Activated CD4-positive, alpha-beta T cell treated with anti-CD3 and anti-CD28 coated beads for 24 hours (primary cell): ENCODE results near the gene ANTXR1.
"Not testable (repeated sequence)": the region's sequence is repeated elsewhere in the genome, so short reads cannot be mapped to it uniquely, and the experiment has no call there.

Experiments
- DNase-seq, 2 donors: peaks; one replicate each; pipeline ENCODE4 v3.0.0-alpha.2; 2020; ENCODE audit warnings: low read depth in 2 of 2

The ANTXR1 gene

GRCh38 chr2:69210385-69210784 is 197.4 kb downstream of the ANTXR1 start:
- DNase-seq: no peak

- no peak for DNase-seq
Observed at GRCh38 chr2:69211048-69211447, 198.1 kb downstream of the ANTXR1 start.

GRCh38 chr2:69211686-69212085 is 198.7 kb downstream of the ANTXR1 start:
- DNase-seq: no peak

- no peak for DNase-seq
Observed at GRCh38 chr2:69212238-69213028, 199.5 kb downstream of the ANTXR1 start.

GRCh38 chr2:69213201-69213600 is 200.2 kb downstream of the ANTXR1 start:
- DNase-seq: no peak

GRCh38 chr2:69213782-69214181 is 200.8 kb downstream of the ANTXR1 start:
- no peak for DNase-seq

GRCh38 chr2:69214898-69215297 is 201.9 kb downstream of the ANTXR1 start:
- DNase-seq: no peak

- DNase-seq: no peak
Observed at GRCh38 chr2:69216535-69217332, 203.8 kb downstream of the ANTXR1 start.

- no peak for DNase-seq
Observed at GRCh38 chr2:69217333-69218080, 204.5 kb downstream of the ANTXR1 start.

- no peak for DNase-seq
Observed at GRCh38 chr2:69221512-69221911, 208.5 kb downstream of the ANTXR1 start.

GRCh38 chr2:69221960-69222751 is 209.2 kb downstream of the ANTXR1 start:
- no peak for DNase-seq

GRCh38 chr2:69222953-69223658 is 210.1 kb downstream of the ANTXR1 start:
- no peak for DNase-seq

GRCh38 chr2:69223759-69224511 is 211.0 kb downstream of the ANTXR1 start:
- no peak for DNase-seq

- no peak for DNase-seq
Observed at GRCh38 chr2:69224512-69224837, 211.5 kb downstream of the ANTXR1 start.

- no peak for DNase-seq
Observed at GRCh38 chr2:69225933-69226332, 213.0 kb downstream of the ANTXR1 start.

GRCh38 chr2:69226903-69227302 is 213.9 kb downstream of the ANTXR1 start:
- DNase-seq: no peak

GRCh38 chr2:69227716-69228115 is 214.7 kb downstream of the ANTXR1 start:
- no peak for DNase-seq

GRCh38 chr2:69230946-69231345 is 218.0 kb downstream of the ANTXR1 start:
- DNase-seq: not testable (repeated sequence)

- no peak for DNase-seq
Observed at GRCh38 chr2:69231612-69232277, 218.8 kb downstream of the ANTXR1 start.

GRCh38 chr2:69235835-69236234 is 222.9 kb downstream of the ANTXR1 start:
- not testable (repeated sequence) for DNase-seq
